Natural killer cell (primary cell): ENCODE results near the gene STK38L. TPM values are rescaled to one million over a fixed set of nuclear protein-coding genes. Genes with fewer than 3 reads are reported as not detected.

Experiments used
- ATAC-seq, 3 donors: fragments of 150-1000 bp in 2 of 3; fragments of 200-7000 bp in 1 of 3; cut with Tn5 transposase; 1 replicate in 1 of 3; 2 replicates in 2 of 3; pipeline ENCODE4 v1.10.0; 2021; ENCODE audit warnings: mild to moderate bottlenecking in 2 of 3, moderate library complexity in 2 of 3
- DNase-seq, 2 donors: peaks; one replicate each; pipeline versions ENCODE4 v3.0.0 to v3.0.0-alpha.2; 2013 to 2021; ENCODE audit warnings: mixed read lengths in 1 of 2
- H3K27ac ChIP-seq: one replicate; pipeline ENCODE4 v1.5.1; 2013; ENCODE audit warnings: mild to moderate bottlenecking, low read length
- H3K27me3 ChIP-seq: one replicate; pipeline ENCODE4 v1.6.1; 2013; ENCODE audit warnings: low read length; ENCODE audit not compliant: control insufficient read depth, insufficient read depth
- H3K36me3 ChIP-seq: one replicate; pipeline ENCODE4 v1.6.1; 2013; ENCODE audit warnings: low read length; ENCODE audit not compliant: control insufficient read depth, insufficient read depth
- H3K4me1 ChIP-seq: one replicate; pipeline ENCODE4 v1.6.1; 2013; ENCODE audit warnings: low read length; ENCODE audit not compliant: control insufficient read depth, insufficient read depth
- H3K4me3 ChIP-seq: one replicate; pipeline ENCODE4 v1.5.1; 2013; ENCODE audit warnings: low read length
- H3K9me3 ChIP-seq: one replicate; pipeline ENCODE4 v1.6.1; 2013; ENCODE audit warnings: low read length; ENCODE audit not compliant: control insufficient read depth, insufficient read depth
- H3K27ac Mint-ChIP-seq, 2 donors: one replicate each; pipeline ENCODE4 v1.8.0; 2022; ENCODE audit warnings: mild to moderate bottlenecking in 2 of 2, mixed read lengths in 2 of 2, moderate library complexity in 1 of 2
- H3K27me3 Mint-ChIP-seq, 2 donors: one replicate each; pipeline ENCODE4 v1.8.0; 2022; ENCODE audit warnings: low read depth in 2 of 2, mixed read lengths in 2 of 2
- H3K36me3 Mint-ChIP-seq: one replicate; pipeline ENCODE4 v1.8.0; 2022; ENCODE audit warnings: mixed read lengths
- H3K4me1 Mint-ChIP-seq, 2 donors: one replicate each; pipeline ENCODE4 v1.8.0; 2022; ENCODE audit warnings: mixed read lengths in 2 of 2
- H3K4me3 Mint-ChIP-seq: one replicate; pipeline ENCODE4 v1.8.0; 2022; ENCODE audit warnings: mild to moderate bottlenecking, moderate library complexity, mixed read lengths
- H3K9me3 Mint-ChIP-seq, 2 donors: one replicate each; pipeline ENCODE4 v1.8.0; 2022; ENCODE audit warnings: mixed read lengths in 2 of 2
- CTCF ChIP-seq: fragments of 200-600 bp; IDR thresholded peaks from one replicate; pipeline ENCODE4 v1.8.0; 2022; ENCODE audit warnings: antibody characterized with exemption
- WGBS: methylation state at CpG from one replicate; pipeline ENCODE4 v1.1.7; 2013; ENCODE audit warnings: missing lambda C conversion rate; ENCODE audit not compliant: insufficient coverage; 5-methylcytosine and 5-hydroxymethylcytosine counted together
- intact Hi-C: fragments of 100-400 bp; cut with micrococcal nuclease; formaldehyde crosslinking; loops from one replicate; pipeline ENCODE4 v1.14.2; 2022
- total RNA-seq, 4 donors: library from RNA; stranded (reverse); fragments of 120-200 nt in 1 of 4; gene quantifications; one replicate each; pipeline versions ENCODE4 v1.2.3 to v1.2.4, GENCODE V29; 2013 to 2022

Gene STK38L
- 10 to 100 TPM; 14.0 to 17.0 (median 15.0) TPM for total RNA-seq
- 27.8 TPM for total RNA-seq (2013)

DNA sequence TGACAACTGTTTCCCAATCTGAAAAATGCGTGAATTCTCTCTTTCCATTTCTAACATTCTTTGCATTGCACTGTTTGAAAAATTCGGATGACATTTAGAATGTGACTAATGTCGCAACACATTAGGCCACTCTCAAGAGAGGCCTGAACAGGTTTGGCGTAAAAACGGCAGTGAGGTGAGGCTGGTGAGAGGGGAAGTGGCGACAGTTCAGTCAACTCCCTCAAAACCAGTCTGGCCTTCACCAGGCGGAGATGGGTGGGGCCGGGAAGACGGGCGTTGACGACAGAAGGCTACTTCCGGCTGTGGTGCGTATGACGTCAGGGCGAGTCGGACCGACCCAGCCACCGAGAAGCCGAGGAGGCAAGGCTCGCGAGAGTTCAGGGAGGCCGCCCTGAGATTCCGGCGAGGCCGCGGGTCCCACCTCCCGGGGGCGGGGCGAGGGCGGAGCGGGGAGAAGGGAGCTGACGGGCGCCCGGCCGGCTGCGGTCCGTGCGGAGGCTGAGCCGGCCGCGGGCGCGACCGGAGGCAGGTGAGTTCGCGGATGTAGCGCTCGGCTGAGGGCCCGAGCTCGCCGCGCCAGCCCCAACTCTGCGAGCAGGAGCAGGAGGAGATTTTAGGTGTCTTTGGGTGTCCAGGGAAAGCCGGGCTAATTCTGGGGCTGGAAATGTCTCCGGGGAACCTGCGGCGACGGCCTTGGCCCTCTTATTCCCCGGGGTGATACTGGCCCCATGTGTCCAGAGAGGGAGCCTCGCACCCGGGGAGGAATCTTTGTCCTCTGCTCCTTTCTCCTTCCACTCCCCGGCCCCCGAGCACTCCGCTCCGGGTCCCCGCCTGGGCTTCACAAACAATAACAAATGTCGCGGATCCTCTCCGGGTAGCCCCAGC, at the start of gene STK38L:
Gene STK38L, plus strand, starts transcription at position 483 of the 885 bp plus-strand sequence. CDS start 53,435 bp downstream, outside the sequence.
- Mint-ChIP-seq H3K27me3 (no peaks in the 10 kb centered on the region), H3K27ac (peak within 1 kb of the TSS; percentile 92 to 94), H3K36me3 (no peaks in the 10 kb centered on the region), H3K4me3 (peak within 1 kb of the TSS; percentile 98), H3K9me3 (no peaks in the 10 kb centered on the region), H3K4me1 (peaks cover 32% of the 10 kb centered on the region in 2 donors)
- peak; percentile 98 for DNase-seq
- Histone ChIP-seq H3K4me1 (peaks cover 15% of the 10 kb centered on the region), H3K36me3 (no peaks in the 10 kb centered on the region), H3K27ac (peak within 1 kb of the TSS; percentile 90), H3K27me3 (no peaks in the 10 kb centered on the region), H3K4me3 (peak within 1 kb of the TSS; percentile 98), H3K9me3 (no peaks in the 10 kb centered on the region)
- TF ChIP-seq CTCF: no peak
- intact Hi-C loops: loop anchor here (1.0 kb wide), 2 partner anchors 230 to 306 kb away; partner anchors contain the start of genes FGFR1OP2 and TM7SF3
- peak; percentile 96 to 99 (median 96) for ATAC-seq
- 4% methylated on average over 69 of the region's 69 CpGs for WGBS

DNA sequence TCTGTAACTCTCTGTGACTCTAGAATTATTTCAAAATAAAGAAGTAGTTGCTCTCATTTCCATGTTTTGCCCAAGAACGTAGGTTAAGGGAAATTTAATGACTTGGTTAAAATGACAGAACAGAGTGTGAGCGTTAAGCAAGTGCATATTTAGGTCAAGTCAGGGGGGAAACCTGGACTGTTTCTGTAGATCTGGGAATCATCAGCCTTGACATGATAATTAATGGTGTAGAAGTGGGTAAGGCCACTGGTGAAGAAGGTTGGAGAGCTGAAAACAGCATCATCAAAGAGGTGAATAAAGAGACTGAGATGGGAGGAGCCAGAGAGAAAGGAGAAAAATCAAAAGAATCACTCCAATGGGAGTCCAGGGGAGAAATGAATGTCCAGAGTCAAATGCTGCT, 49.4 kb upstream of the STK38L start:
- Histone ChIP-seq H3K4me1 (no peaks in the 10 kb centered on the region), H3K27ac (no peak overlapping the region), H3K9me3 (no peaks in the 10 kb centered on the region), H3K4me3 (no peak overlapping the region), H3K36me3 (no peaks in the 10 kb centered on the region), H3K27me3 (no peaks in the 10 kb centered on the region)
- Mint-ChIP-seq H3K27me3 (no peaks in the 10 kb centered on the region), H3K4me1 (no peaks in the 10 kb centered on the region), H3K27ac (no peak overlapping the region), H3K4me3 (no peak overlapping the region), H3K9me3 (no peaks in the 10 kb centered on the region), H3K36me3 (no peaks in the 10 kb centered on the region)
- DNase-seq (no peak), ATAC-seq (no peak)
- 82% methylated on average over 2 of the region's 2 CpGs for WGBS
- intact Hi-C loops: no loop called here
- TF ChIP-seq CTCF: no peak

GRCh38 chr12:27198036-27198435, 46.0 kb upstream of the STK38L start:
- H3K27ac Mint-ChIP-seq: no peak overlapping the region
- no peak for TF ChIP-seq CTCF
- H3K27ac ChIP-seq: no peak overlapping the region
- no peaks in the 10 kb centered on the region for H3K36me3 ChIP-seq
- no peak overlapping the region for H3K4me3 Mint-ChIP-seq
- peaks cover 0 to 3% of the 10 kb centered on the region in 2 donors for H3K27me3 Mint-ChIP-seq
- intact Hi-C loops: no loop called here
- H3K9me3 Mint-ChIP-seq: no peaks in the 10 kb centered on the region
- no peaks in the 10 kb centered on the region for H3K9me3 ChIP-seq
- WGBS: 100% methylated on average over 3 of the region's 3 CpGs
- H3K4me1 Mint-ChIP-seq: no peaks in the 10 kb centered on the region
- no peaks in the 10 kb centered on the region for H3K36me3 Mint-ChIP-seq
- no peak for DNase-seq
- no peak overlapping the region for H3K4me3 ChIP-seq
- no peak for ATAC-seq
- no peaks in the 10 kb centered on the region for H3K4me1 ChIP-seq
- no peaks in the 10 kb centered on the region for H3K27me3 ChIP-seq
